Esophagus squamous epithelium (tissue), 4 donors: Measurements from ENCODE around the gene GAS2L2.

ENCODE experiments used
- CTCF ChIP-seq, 6 experiments: fragments of 450-650 bp in 4 of 6; fragments of 200-600 bp in 2 of 6; sonication (generic) in 2 of 6; IDR thresholded peaks; one replicate each; pipeline ENCODE4 v1.5.1; 2016 to 2019; ENCODE audit warnings: antibody characterized with exemption in 6 of 6, mild to moderate bottlenecking in 4 of 6, moderate library complexity in 4 of 6
- POLR2A ChIP-seq, 4 donors: fragments of 450-650 bp; IDR thresholded peaks; one replicate each; pipeline ENCODE4 v1.6.1; 2017; ENCODE audit warnings: antibody characterized with exemption in 4 of 4, mild to moderate bottlenecking in 4 of 4, moderate library complexity in 3 of 4

- TF ChIP-seq CTCF (IDR thresholded peaks at IDR 0.05) (no peak), POLR2A (IDR thresholded peaks at IDR 0.05) (no peak)
These were observed 36.1 kb downstream of the GAS2L2 start for GRCh38 chr17:35716897-35717465.
